Measurements from ENCODE around the gene C20orf204. TPM values are rescaled to one million over a fixed set of nuclear protein-coding genes. Genes with fewer than 3 reads are reported as not detected.
A peak's percentile ranks its signal among the peaks of the same experiment; 100 is the strongest.

C20orf204 gene
- total and polyA plus RNA-seq, 10 of the 15 experiments (the other 5 are each of a cell fraction or from before 2014, with no cell fraction given) = 0.24 to 56.0 (median 12.4) TPM

GRCh38 chr20:64074963-64075362 is 39.0 kb downstream of the C20orf204 start:
- no peak for DNase-seq (ENCODE audit: low read depth, low spot score)
- ChIA-PET SMC1A (ENCODE audit: uncharacterized antibody, unreplicated experiment) (no interaction called here), RAD21 (ENCODE audit: unreplicated experiment) (interaction anchor here (0.6 kb wide), 1 partner anchor 62 kb away, joined by 4 read pairs; no protein-coding TSS in a partner anchor), POLR2A (interaction anchor here (1.3 kb wide), 1 partner anchor 35 kb away, joined by 3 read pairs; no protein-coding TSS in a partner anchor), CTCF (interaction anchor here (0.8 to 0.9 kb wide), 2 partner anchors 10 to 34 kb away, joined by 3 to 4 read pairs; no protein-coding TSS in a partner anchor)
- Histone ChIP-seq H3K79me2 (ENCODE audit: control insufficient read depth, insufficient read depth, low read length) (peaks cover 30% of the 10 kb centered on the region), H3K27me3 (replicated peaks in 1 of 2; ENCODE audit: control insufficient read depth in 2 of 2, insufficient read depth in 2 of 2, low read length in 1 of 2) (no peaks in the 10 kb centered on the region), H3K9ac (ENCODE audit: control insufficient read depth, insufficient read depth, low read length) (no peak overlapping the region), H4K20me1 (ENCODE audit: control insufficient read depth, insufficient read depth) (no peaks in the 10 kb centered on the region), H3K4me1 (ENCODE audit: control insufficient read depth, insufficient read depth, low read length) (peaks cover 15% of the 10 kb centered on the region; the same call in 1 of the 2 replicates), H2AFZ (ENCODE audit: control insufficient read depth, low read depth, low read length) (no peak overlapping the region), H3K36me3 (ENCODE audit: control insufficient read depth in 2 of 2, insufficient read depth in 2 of 2, low read length in 1 of 2) (peaks cover 3 to 22% of the 10 kb centered on the region in 2 experiments), H3K4me3 (no peak overlapping the region), H3K27ac (ENCODE audit: control insufficient read depth, insufficient read depth) (no peak overlapping the region), H3K9me3 (replicated peaks; ENCODE audit: control insufficient read depth, insufficient read depth, low read length) (no peaks in the 10 kb centered on the region), H3K4me2 (ENCODE audit: control insufficient read depth, insufficient read depth) (no peak overlapping the region)
- no peak for FAIRE-seq
- WGBS (ENCODE audit: insufficient coverage, insufficient replicate concordance, low lambda C conversion rate, missing lambda C conversion rate) = over 99% methylated on average over 8 of the region's 8 CpGs
- ATAC-seq = no peak
- in situ Hi-C loops (cut with MboI) = no loop called here
- intact Hi-C loops (cut with micrococcal nuclease; ENCODE audit: unreplicated experiment) = no loop called here
- no TSS peak for BruUV-seq (replicated peaks)
- TF ChIP-seq CBFB (IDR thresholded peaks at IDR 0.05; ENCODE audit: low read depth) = no peak
- TF ChIP-seq SMC3 (IDR thresholded peaks at IDR 0.05; ENCODE audit: borderline replicate concordance, low read length) = no peak
- TF ChIP-seq E2F8 (IDR thresholded peaks at IDR 0.05; ENCODE audit: low read depth, partially characterized antibody) = no peak
- no peak for TF ChIP-seq BMI1 (IDR thresholded peaks at IDR 0.05; ENCODE audit: borderline replicate concordance)
- no peak for TF ChIP-seq TARDBP (IDR thresholded peaks at IDR 0.05; ENCODE audit: borderline replicate concordance)
- no peak for TF ChIP-seq REST (IDR thresholded peaks at IDR 0.05; ENCODE audit: low read depth, low read length)
- TF ChIP-seq MYB (IDR thresholded peaks at IDR 0.05; ENCODE audit: borderline replicate concordance, low read depth, low read length) = no peak
- TF ChIP-seq YBX1 (IDR thresholded peaks at IDR 0.05) = no peak
- TF ChIP-seq SMAD1 (IDR thresholded peaks at IDR 0.05; ENCODE audit: low read depth, partially characterized antibody) = no peak
- no peak for TF ChIP-seq ZBTB40 (IDR thresholded peaks at IDR 0.05; ENCODE audit: borderline replicate concordance)
- TF ChIP-seq RUNX3 (IDR thresholded peaks at IDR 0.05; ENCODE audit: low read length) = no peak
- TF ChIP-seq MEF2A (IDR thresholded peaks at IDR 0.05; ENCODE audit: insufficient read depth, low read depth, low read length) = no peak
- TF ChIP-seq PAX8 (IDR thresholded peaks at IDR 0.05) = no peak
- no peak for TF ChIP-seq DPF2 (IDR thresholded peaks at IDR 0.05)
- peak; percentile 69 for TF ChIP-seq MEF2B (IDR thresholded peaks at IDR 0.05; ENCODE audit: partially characterized antibody, poor library complexity, severe bottlenecking)

All from GM12878 (cell line).